Measurements from ENCODE around the gene GIGYF2. TPM values are rescaled to one million over a fixed set of nuclear protein-coding genes. Genes with fewer than 3 reads are reported as not detected.
A peak's percentile ranks its signal among the peaks of the same experiment; 100 is the strongest.

GIGYF2 gene
- total RNA-seq, 2 donors from 2014 or later: 62.5 to 72.3 TPM

DNA sequence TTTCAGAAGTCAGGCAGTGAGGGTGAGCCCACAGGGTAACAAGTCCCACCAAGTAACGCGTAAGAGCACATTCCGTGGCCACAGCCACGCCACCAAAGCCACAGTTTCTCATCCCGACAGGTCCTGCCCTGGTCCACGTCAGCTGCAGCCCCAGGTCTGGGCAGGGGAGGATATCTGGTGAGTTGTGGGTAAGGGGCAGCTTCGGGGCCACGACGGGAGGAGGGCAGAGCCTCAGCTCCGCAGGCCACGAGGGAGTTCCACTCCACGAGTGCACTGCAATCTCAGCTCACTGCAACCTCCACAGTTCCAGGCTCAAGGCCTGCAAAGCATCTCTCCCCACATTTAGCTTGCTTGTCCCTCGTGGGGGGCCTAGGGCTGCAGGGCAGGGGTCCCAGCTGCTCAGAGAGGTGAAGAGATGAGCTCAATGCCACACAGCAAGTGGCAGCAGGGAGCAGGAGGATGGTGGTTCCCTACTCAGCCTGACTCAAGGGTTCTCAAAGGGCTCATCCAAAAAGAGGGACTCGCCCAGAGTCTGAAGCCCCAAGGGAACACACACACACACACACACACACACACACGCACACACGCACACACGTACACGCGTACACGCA is 185.5 kb downstream of the GIGYF2 start:
- Histone ChIP-seq H3K36me3 (ENCODE audit: control insufficient read depth, insufficient read depth, low read length) (no peaks in the 10 kb centered on the region), H3K27me3 (ENCODE audit: control insufficient read depth, insufficient read depth, low read length, poor library complexity, severe bottlenecking) (peaks cover 5% of the 10 kb centered on the region), H3K9ac (ENCODE audit: extremely low read depth, low read length, poor library complexity, severe bottlenecking) (no peak overlapping the region), H3K4me1 (ENCODE audit: control insufficient read depth, insufficient read depth, low read length) (no peaks in the 10 kb centered on the region), H3K9me3 (ENCODE audit: control insufficient read depth, low read length) (no peaks in the 10 kb centered on the region), H3K27ac (ENCODE audit: low read depth, low read length) (no peak overlapping the region), H3K4me3 (ENCODE audit: low read length) (no peak overlapping the region)
- Mint-ChIP-seq H3K4me1 (no peaks in the 10 kb centered on the region), H3K9me3 (no peaks in the 10 kb centered on the region), H3K27ac (no peak overlapping the region), H3K36me3 (ENCODE audit: low read depth) (no peaks in the 10 kb centered on the region), H3K4me3 (no peak overlapping the region), H3K27me3 (ENCODE audit: insufficient read depth) (peaks cover 8% of the 10 kb centered on the region)
- WGBS, 2 experiments (ENCODE audit: insufficient coverage in 1 of 2, insufficient read length in 1 of 2): 82 to 87% methylated on average over 8 to 20 of the region's 20 CpGs
- DNase-seq: peak; percentile 38
- TF ChIP-seq, protein P1, sequence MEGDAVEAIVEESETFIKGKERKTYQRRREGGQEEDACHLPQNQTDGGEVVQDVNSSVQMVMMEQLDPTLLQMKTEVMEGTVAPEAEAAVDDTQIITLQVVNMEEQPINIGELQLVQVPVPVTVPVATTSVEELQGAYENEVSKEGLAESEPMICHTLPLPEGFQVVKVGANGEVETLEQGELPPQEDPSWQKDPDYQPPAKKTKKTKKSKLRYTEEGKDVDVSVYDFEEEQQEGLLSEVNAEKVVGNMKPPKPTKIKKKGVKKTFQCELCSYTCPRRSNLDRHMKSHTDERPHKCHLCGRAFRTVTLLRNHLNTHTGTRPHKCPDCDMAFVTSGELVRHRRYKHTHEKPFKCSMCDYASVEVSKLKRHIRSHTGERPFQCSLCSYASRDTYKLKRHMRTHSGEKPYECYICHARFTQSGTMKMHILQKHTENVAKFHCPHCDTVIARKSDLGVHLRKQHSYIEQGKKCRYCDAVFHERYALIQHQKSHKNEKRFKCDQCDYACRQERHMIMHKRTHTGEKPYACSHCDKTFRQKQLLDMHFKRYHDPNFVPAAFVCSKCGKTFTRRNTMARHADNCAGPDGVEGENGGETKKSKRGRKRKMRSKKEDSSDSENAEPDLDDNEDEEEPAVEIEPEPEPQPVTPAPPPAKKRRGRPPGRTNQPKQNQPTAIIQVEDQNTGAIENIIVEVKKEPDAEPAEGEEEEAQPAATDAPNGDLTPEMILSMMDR (conservative IDR thresholded peaks at IDR 0.05): no peak

DNA sequence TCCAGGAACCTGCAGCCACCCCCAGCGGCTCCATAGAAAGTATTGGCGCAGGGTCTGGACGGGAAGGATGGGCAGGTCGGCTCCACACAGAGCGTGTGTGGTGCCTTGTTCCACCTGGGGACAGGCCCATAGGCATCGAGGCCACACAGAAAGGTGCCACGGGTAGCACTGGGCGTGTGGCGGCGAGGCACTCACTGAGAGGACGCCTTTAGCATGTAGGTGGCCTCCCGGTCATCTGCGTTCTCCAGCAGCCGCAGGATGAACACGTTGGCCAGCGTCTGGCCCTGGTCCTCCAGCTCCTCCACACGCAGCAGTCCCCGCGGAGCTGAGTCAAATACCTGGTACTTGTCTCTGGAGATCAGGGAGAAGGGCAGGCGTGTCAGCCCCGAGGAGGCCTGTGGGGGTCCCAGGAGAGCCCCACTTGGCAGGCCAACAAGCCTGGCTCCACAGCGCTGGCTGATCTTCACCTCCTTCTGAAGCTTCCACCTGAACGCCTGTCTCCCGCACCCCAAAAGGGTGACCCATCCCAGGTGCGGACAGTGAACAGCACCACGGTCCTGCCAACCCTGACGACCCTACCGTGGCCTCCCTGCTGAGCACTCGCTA is 186.1 kb downstream of the GIGYF2 start:
- H3K27me3 Mint-ChIP-seq (ENCODE audit: insufficient read depth): peaks cover 3% of the 10 kb centered on the region
- WGBS, 2 experiments (ENCODE audit: insufficient coverage in 1 of 2, insufficient read length in 1 of 2): 91 to 95% methylated on average over 25 to 29 of the region's 29 CpGs
- H3K36me3 Mint-ChIP-seq (ENCODE audit: low read depth): no peaks in the 10 kb centered on the region

DNA sequence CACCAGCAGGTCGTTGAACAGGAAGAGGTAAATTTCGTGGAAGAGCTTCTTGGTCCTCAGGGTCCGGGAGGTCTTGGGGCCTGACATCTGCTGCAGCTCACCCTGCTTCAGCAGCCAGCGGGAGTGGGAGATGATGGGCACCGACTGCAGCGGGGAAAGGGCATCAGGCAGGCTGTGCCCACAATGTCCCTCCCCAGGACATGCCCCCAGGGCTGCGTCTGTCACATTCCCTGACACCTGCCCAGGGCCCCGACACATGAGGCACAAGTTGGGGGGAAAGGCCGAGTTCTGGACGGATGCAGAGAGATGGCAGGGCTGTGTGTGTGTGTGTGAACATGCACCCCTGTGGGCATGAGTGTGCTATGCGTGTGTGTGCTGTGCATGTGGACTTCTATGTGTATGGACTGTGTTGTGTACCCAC is 186.9 kb downstream of the GIGYF2 start:
- no peaks in the 10 kb centered on the region for H3K27me3 ChIP-seq (ENCODE audit: control insufficient read depth, insufficient read depth, low read length, poor library complexity, severe bottlenecking)
- no peaks in the 10 kb centered on the region for H3K9me3 ChIP-seq (ENCODE audit: control insufficient read depth, low read length)
- no peak overlapping the region for H3K27ac ChIP-seq (ENCODE audit: low read depth, low read length)
- Mint-ChIP-seq H3K36me3 (ENCODE audit: low read depth) (no peaks in the 10 kb centered on the region), H3K4me3 (no peak overlapping the region), H3K4me1 (no peaks in the 10 kb centered on the region), H3K9me3 (no peaks in the 10 kb centered on the region), H3K27ac (no peak overlapping the region), H3K27me3 (ENCODE audit: insufficient read depth) (no peaks in the 10 kb centered on the region)
- H3K4me3 ChIP-seq (ENCODE audit: low read length): no peak overlapping the region
- no peaks in the 10 kb centered on the region for H3K36me3 ChIP-seq (ENCODE audit: control insufficient read depth, insufficient read depth, low read length)
- 83 to 89% methylated on average over 3 to 11 of the region's 11 CpGs for WGBS, 2 experiments (ENCODE audit: insufficient coverage in 1 of 2, insufficient read length in 1 of 2)
- TF ChIP-seq, protein P1 (conservative IDR thresholded peaks at IDR 0.05): no peak
- H3K4me1 ChIP-seq (ENCODE audit: control insufficient read depth, insufficient read depth, low read length): no peaks in the 10 kb centered on the region
- DNase-seq: no peak
- no peak overlapping the region for H3K9ac ChIP-seq (ENCODE audit: extremely low read depth, low read length, poor library complexity, severe bottlenecking)

More for the DNA sequence above, 186.1 kb downstream of the GIGYF2 start:
- no peaks in the 10 kb centered on the region for H3K36me3 ChIP-seq (ENCODE audit: control insufficient read depth, insufficient read depth, low read length)
- H3K27ac ChIP-seq (ENCODE audit: low read depth, low read length): no peak overlapping the region
- no peak overlapping the region for H3K9ac ChIP-seq (ENCODE audit: extremely low read depth, low read length, poor library complexity, severe bottlenecking)
- DNase-seq: peak; percentile 43
- Mint-ChIP-seq H3K9me3 (no peaks in the 10 kb centered on the region), H3K4me1 (no peaks in the 10 kb centered on the region), H3K4me3 (no peak overlapping the region), H3K27ac (no peak overlapping the region)
- H3K27me3 ChIP-seq (ENCODE audit: control insufficient read depth, insufficient read depth, low read length, poor library complexity, severe bottlenecking): no peaks in the 10 kb centered on the region
- no peak overlapping the region for H3K4me3 ChIP-seq (ENCODE audit: low read length)
- no peaks in the 10 kb centered on the region for H3K9me3 ChIP-seq (ENCODE audit: control insufficient read depth, low read length)
- TF ChIP-seq, protein P1 (conservative IDR thresholded peaks at IDR 0.05): no peak
- H3K4me1 ChIP-seq (ENCODE audit: control insufficient read depth, insufficient read depth, low read length): no peaks in the 10 kb centered on the region
